Measurements from ENCODE around the gene SLC45A2. TPM values are rescaled to one million over a fixed set of nuclear protein-coding genes. Genes with fewer than 3 reads are reported as not detected.

The SLC45A2 gene
- total RNA-seq, 4 donors from 2014 or later, result 0.58 TPM; not detected in 3

- no peak for DNase-seq
- TF ChIP-seq POLR2A (IDR thresholded peaks at IDR 0.05) (no peak), CTCF (IDR thresholded peaks at IDR 0.05) (no peak)
- Histone ChIP-seq H3K27ac (no peak overlapping the region), H3K36me3 (no peaks in the 10 kb centered on the region), H3K4me1 (peaks cover 0 to 7% of the 10 kb centered on the region in 2 donors), H3K27me3 (peaks cover 8 to 23% of the 10 kb centered on the region in 2 donors), H3K4me3 (no peak overlapping the region), H3K9me3 (no peaks in the 10 kb centered on the region)
- intact Hi-C loops (cut with DNase I; ENCODE audit: low total_unique reads), result loop anchor here (10.0 kb wide), 1 partner anchor 492 kb away; the partner anchor contains the start of gene TARS1
Observed at GRCh38 chr5:33937017-33937706, 47.3 kb downstream of the SLC45A2 start.

- Histone ChIP-seq H3K4me1 (peaks cover 0 to 7% of the 10 kb centered on the region in 2 donors), H3K9me3 (no peaks in the 10 kb centered on the region), H3K36me3 (no peaks in the 10 kb centered on the region), H3K4me3 (no peak within 1 kb of the TSS), H3K27ac (no peak within 1 kb of the TSS), H3K27me3 (peaks cover 8 to 23% of the 10 kb centered on the region in 2 donors)
- intact Hi-C loops (cut with DNase I; ENCODE audit: low total_unique reads), result loop anchor here (10.0 kb wide), 1 partner anchor 492 kb away; the partner anchor contains the start of gene TARS1
- no peak for TF ChIP-seq CTCF (IDR thresholded peaks at IDR 0.05)
- TF ChIP-seq POLR2A (IDR thresholded peaks at IDR 0.05), result no peak
- DNase-seq, result no peak
Observed at GRCh38 chr5:33936381-33937016, 48.0 kb downstream of the SLC45A2 start, which contains the start of gene RXFP3. RXFP3 (plus strand) TSS chr5:33936386; CDS start chr5:33936741, 355 bp downstream.

- no peak for TF ChIP-seq POLR2A (IDR thresholded peaks at IDR 0.05)
- peak; percentile 13 to 37 (median 25) for TF ChIP-seq CTCF (IDR thresholded peaks at IDR 0.05)
- Histone ChIP-seq H3K4me1 (peaks cover 0 to 7% of the 10 kb centered on the region in 2 donors), H3K27me3 (peaks cover 8 to 23% of the 10 kb centered on the region in 2 donors), H3K9me3 (no peaks in the 10 kb centered on the region), H3K27ac (no peak overlapping the region), H3K36me3 (no peaks in the 10 kb centered on the region), H3K4me3 (no peak overlapping the region)
- intact Hi-C loops (cut with DNase I; ENCODE audit: low total_unique reads), result loop anchor here (10.0 kb wide), 1 partner anchor 491 kb away; the partner anchor contains the start of gene TARS1
- DNase-seq, result peak in 1 of 2 donors; percentile 32
Observed at GRCh38 chr5:33936004-33936380, 48.5 kb downstream of the SLC45A2 start.

- no peak for TF ChIP-seq CTCF (IDR thresholded peaks at IDR 0.05)
- TF ChIP-seq POLR2A (IDR thresholded peaks at IDR 0.05), result no peak
- Histone ChIP-seq H3K27me3 (peaks cover 8 to 23% of the 10 kb centered on the region in 2 donors), H3K4me1 (peaks cover 0 to 7% of the 10 kb centered on the region in 2 donors), H3K4me3 (no peak overlapping the region), H3K36me3 (no peaks in the 10 kb centered on the region), H3K27ac (no peak overlapping the region), H3K9me3 (no peaks in the 10 kb centered on the region)
- DNase-seq, result no peak
- intact Hi-C loops (cut with DNase I; ENCODE audit: low total_unique reads), result loop anchor here (10.0 kb wide), 1 partner anchor 489 kb away; the partner anchor contains the start of gene TARS1
Observed at GRCh38 chr5:33934176-33934575, 50.3 kb downstream of the SLC45A2 start.

- no peak for DNase-seq
- Histone ChIP-seq H3K27ac (no peak overlapping the region), H3K27me3 (peaks cover 8 to 22% of the 10 kb centered on the region in 2 donors), H3K36me3 (no peaks in the 10 kb centered on the region), H3K9me3 (no peaks in the 10 kb centered on the region), H3K4me1 (peaks cover 0 to 7% of the 10 kb centered on the region in 2 donors), H3K4me3 (no peak overlapping the region)
- TF ChIP-seq CTCF (IDR thresholded peaks at IDR 0.05) (no peak), POLR2A (IDR thresholded peaks at IDR 0.05) (no peak)
- intact Hi-C loops (cut with DNase I; ENCODE audit: low total_unique reads), result loop anchor here (10.0 kb wide), 1 partner anchor 489 kb away; the partner anchor contains the start of gene TARS1
Observed at GRCh38 chr5:33933723-33934169, 50.7 kb downstream of the SLC45A2 start.
